GM20431 (cell line): ENCODE results near the gene CFAP206.

Experiments
- in situ Hi-C: fragments of 300-500 bp; cut with MseI, MboI; formaldehyde crosslinking; loops from one replicate; pipeline ENCODE4 v1.15.0; 2020; ENCODE audit warnings: low sequenced_read_pairs; ENCODE audit not compliant: unreplicated experiment

The CFAP206 gene

DNA sequence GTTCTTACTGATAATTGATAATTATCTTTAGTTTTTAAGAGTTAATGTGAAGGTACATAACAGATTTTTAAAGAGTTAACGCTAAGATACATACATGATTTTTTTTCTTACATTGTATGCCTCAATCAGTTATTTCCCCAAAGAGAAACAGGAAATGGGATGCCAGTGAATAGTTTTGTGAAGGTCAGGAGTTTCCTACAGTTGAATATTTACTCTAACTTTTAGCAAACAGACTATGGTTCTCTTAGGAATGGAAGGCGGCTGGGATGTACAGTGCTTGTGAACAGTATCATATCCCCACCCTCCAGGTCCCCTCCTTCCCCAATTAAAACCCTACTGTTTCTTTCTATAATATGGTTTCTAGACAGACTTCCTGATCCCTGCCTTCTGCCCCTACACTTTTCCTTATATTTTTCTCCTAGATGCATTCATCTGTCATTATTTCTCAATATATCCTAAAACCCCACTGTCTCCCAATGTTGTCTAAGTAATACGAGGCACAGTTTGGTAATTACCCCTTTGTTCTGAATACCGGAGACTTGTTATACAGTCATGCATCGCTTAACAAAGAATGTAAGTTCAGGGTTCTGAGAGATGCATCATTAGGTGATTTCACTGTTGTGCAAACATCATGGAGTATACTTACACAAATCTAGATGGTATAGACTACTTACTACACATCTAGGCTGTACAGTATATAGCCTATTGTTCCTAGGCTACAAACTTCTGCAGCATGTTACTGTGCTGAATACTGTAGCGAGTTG, 94.2 kb downstream of the CFAP206 start:
- in situ Hi-C loops: no loop called here

DNA sequence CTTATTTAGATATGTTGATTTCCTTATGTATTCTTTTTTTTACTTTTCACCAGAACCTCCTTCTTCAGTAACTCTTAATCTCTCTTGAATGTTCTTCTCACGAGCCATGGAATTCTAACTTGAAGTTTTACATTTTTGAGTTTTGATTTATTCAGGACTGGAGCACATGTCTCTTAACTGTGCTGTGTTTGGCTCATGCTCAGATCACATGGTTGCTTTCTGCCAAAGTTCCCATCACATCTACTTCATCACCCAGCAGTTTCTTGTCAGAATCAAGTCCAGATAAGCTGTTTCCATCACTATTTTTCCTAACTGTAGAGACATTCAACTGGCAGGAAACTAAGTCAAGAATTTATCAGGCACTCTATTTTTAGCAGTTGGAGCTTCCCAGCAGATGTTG, 96.7 kb downstream of the CFAP206 start:
- in situ Hi-C loops: no loop called here
